Suprapubic skin (tissue), 4 donors: ENCODE results near the gene GOLT1A.

ENCODE experiments used
- EP300 ChIP-seq: sonication (generic); formaldehyde crosslinking; IDR thresholded peaks from one replicate; pipeline ENCODE4 v1.6.1; 2017; ENCODE audit warnings: antibody characterized with exemption
- POLR2A ChIP-seq, 2 donors: fragments of 450-650 bp; IDR thresholded peaks; one replicate each; pipeline ENCODE4 v1.6.1; 2017; ENCODE audit warnings: antibody characterized with exemption in 2 of 2, mild to moderate bottlenecking in 2 of 2, moderate library complexity in 2 of 2
- POLR2AphosphoS5 ChIP-seq, 3 donors: sonication (generic); formaldehyde crosslinking; IDR thresholded peaks; one replicate each; pipeline ENCODE4 v1.6.1; 2017; ENCODE audit warnings: antibody characterized with exemption in 3 of 3
- TF ChIP-seq, protein P1 (sequence below), 2 donors: fragments of 200-600 bp in 1 of 2; fragments of 450-650 bp in 1 of 2; sonication (generic) in 1 of 2; IDR thresholded peaks; one replicate each; pipeline ENCODE4 v1.5.1; 2016 to 2019; ENCODE audit warnings: antibody characterized with exemption in 2 of 2, mild to moderate bottlenecking in 1 of 2, moderate library complexity in 1 of 2

- TF ChIP-seq, protein P1, sequence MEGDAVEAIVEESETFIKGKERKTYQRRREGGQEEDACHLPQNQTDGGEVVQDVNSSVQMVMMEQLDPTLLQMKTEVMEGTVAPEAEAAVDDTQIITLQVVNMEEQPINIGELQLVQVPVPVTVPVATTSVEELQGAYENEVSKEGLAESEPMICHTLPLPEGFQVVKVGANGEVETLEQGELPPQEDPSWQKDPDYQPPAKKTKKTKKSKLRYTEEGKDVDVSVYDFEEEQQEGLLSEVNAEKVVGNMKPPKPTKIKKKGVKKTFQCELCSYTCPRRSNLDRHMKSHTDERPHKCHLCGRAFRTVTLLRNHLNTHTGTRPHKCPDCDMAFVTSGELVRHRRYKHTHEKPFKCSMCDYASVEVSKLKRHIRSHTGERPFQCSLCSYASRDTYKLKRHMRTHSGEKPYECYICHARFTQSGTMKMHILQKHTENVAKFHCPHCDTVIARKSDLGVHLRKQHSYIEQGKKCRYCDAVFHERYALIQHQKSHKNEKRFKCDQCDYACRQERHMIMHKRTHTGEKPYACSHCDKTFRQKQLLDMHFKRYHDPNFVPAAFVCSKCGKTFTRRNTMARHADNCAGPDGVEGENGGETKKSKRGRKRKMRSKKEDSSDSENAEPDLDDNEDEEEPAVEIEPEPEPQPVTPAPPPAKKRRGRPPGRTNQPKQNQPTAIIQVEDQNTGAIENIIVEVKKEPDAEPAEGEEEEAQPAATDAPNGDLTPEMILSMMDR (IDR thresholded peaks at IDR 0.05): no peak
- TF ChIP-seq POLR2A (IDR thresholded peaks at IDR 0.05) (no peak), EP300 (no peak), POLR2AphosphoS5 (IDR thresholded peaks at IDR 0.05) (no peak)
Measured at GRCh38 chr1:204240233-204240632, 26.4 kb upstream of the GOLT1A start.
